Measurements from ENCODE around the gene SLC17A3. TPM values are rescaled to one million over a fixed set of nuclear protein-coding genes. Genes with fewer than 3 reads are reported as not detected.

SLC17A3 gene
- total RNA-seq, 4 donors from 2014 or later: not detected

DNA sequence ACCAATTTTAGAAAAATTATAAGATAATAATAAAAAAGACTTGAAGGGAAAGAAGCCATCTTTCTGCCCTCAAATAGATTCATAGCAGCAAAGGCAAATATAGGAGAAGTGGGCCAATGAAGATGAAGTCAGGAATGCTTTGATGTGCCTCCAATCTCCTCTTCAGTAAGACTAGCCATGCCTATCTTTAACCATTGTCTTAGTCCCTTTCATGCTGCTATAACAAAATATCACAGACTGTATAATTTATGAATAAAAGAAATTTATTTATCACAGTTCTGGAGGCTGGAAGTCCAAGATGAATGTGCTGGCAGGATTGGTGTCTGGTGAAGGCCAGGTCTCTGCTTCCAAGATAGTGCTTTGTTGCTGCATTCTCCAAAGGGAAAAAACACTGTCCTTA lies 18.8 kb upstream of the SLC17A3 start:
- no peaks in the 10 kb centered on the region for H3K27me3 ChIP-seq
- H3K27ac ChIP-seq: no peak overlapping the region
- H3K36me3 ChIP-seq: no peaks in the 10 kb centered on the region
- H3K4me1 ChIP-seq: no peaks in the 10 kb centered on the region
- H3K4me3 ChIP-seq (replicated peaks in 1 of 3): no peak overlapping the region
- H3K9me3 ChIP-seq: no peaks in the 10 kb centered on the region
- intact Hi-C loops (cut with DNase I): no loop called here
- TF ChIP-seq, protein P1, sequence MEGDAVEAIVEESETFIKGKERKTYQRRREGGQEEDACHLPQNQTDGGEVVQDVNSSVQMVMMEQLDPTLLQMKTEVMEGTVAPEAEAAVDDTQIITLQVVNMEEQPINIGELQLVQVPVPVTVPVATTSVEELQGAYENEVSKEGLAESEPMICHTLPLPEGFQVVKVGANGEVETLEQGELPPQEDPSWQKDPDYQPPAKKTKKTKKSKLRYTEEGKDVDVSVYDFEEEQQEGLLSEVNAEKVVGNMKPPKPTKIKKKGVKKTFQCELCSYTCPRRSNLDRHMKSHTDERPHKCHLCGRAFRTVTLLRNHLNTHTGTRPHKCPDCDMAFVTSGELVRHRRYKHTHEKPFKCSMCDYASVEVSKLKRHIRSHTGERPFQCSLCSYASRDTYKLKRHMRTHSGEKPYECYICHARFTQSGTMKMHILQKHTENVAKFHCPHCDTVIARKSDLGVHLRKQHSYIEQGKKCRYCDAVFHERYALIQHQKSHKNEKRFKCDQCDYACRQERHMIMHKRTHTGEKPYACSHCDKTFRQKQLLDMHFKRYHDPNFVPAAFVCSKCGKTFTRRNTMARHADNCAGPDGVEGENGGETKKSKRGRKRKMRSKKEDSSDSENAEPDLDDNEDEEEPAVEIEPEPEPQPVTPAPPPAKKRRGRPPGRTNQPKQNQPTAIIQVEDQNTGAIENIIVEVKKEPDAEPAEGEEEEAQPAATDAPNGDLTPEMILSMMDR (IDR thresholded peaks at IDR 0.05): no peak
- no peak for TF ChIP-seq POLR2A (IDR thresholded peaks at IDR 0.05)
- no peak for DNase-seq

DNA sequence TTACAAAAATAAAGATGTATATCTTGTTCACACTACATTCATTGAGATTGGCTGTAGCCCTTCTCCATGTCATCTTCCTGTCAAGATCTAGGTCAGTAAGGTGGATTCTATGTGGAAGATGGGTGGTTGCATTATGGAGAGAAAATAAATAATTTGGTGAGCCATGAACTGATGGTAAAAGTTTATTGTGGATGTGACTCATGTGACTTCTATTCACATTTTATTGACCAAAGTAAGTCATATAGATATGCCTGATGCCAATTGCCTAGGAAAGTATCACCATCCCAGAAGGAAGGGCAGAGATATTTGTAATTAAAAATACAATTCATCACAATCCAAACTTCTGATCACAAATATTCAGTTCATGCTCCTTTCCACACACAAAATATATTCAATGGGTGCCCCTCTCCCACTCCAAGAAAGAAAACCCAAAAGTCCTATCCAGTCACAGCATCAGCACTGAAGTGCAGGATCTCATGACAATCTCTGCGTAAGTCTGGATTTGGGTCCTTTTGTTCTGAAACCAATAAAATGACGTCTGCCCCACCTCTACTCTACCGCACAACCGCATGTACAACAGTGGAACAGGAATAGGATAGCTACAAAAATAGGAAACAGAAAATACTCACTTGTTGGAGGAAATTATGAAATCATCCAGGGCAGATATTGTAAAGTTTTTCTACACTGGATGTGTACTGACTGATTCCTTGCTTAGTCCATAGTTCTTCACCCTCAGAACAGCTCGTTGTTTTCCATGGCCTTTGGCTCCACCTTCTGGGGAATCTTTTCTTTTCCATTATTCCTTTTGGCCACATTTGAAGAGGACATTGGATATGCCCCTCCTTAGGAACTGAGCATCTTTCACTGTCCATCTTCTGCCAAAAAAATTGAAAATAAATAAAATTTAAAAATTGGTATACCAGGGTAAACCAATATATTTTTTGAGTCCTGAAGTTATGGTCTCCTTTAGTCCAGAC lies 16.1 kb upstream of the SLC17A3 start:
- no peaks in the 10 kb centered on the region for H3K9me3 ChIP-seq
- DNase-seq: peak; percentile 7 to 36
- H3K4me1 ChIP-seq: no peaks in the 10 kb centered on the region
- H3K4me3 ChIP-seq (replicated peaks in 1 of 3): no peak overlapping the region
- intact Hi-C loops (cut with DNase I): loop anchor here (5.0 kb wide), 1 partner anchor 103 kb away; no protein-coding TSS in a partner anchor
- no peaks in the 10 kb centered on the region for H3K36me3 ChIP-seq
- 62 to 70% methylated on average over 5 of the region's 5 CpGs for WGBS, 2 donors
- H3K27ac ChIP-seq: no peak overlapping the region
- H3K27me3 ChIP-seq: no peaks in the 10 kb centered on the region
- no peak for TF ChIP-seq POLR2A (IDR thresholded peaks at IDR 0.05)
- TF ChIP-seq, protein P1 (IDR thresholded peaks at IDR 0.05): peak in 5 of 6 experiments; percentile 26 to 71 (median 54)

DNA sequence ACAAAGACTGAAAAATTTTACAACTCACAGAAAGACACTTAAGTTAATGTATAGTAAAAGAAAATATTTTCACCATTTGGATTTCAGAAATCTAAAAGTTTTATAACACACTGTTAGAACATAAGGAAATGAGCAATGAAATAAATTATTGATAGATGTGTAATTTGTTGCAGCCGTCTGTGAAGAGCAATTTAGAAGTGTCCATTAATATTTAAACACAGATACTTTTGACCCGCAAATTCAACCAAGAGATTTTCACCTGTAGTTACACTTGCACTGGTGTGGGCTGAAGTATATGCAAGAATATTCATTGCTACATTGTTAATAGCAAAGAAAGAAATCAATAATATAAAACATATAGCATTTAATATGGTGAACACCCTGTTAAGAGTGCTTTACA lies 14.6 kb upstream of the SLC17A3 start:
- no peak overlapping the region for H3K4me3 ChIP-seq (replicated peaks in 1 of 3)
- no peak for DNase-seq
- no peaks in the 10 kb centered on the region for H3K9me3 ChIP-seq
- intact Hi-C loops (cut with DNase I): loop anchor here (5.0 kb wide), 1 partner anchor 101 kb away; no protein-coding TSS in a partner anchor
- H3K4me1 ChIP-seq: no peaks in the 10 kb centered on the region
- H3K27me3 ChIP-seq: no peaks in the 10 kb centered on the region
- no peak overlapping the region for H3K27ac ChIP-seq
- no peaks in the 10 kb centered on the region for H3K36me3 ChIP-seq
- 84 to 93% methylated on average over 2 of the region's 2 CpGs for WGBS, 2 donors
- TF ChIP-seq POLR2A (IDR thresholded peaks at IDR 0.05): no peak
- TF ChIP-seq, protein P1 (IDR thresholded peaks at IDR 0.05): no peak

DNA sequence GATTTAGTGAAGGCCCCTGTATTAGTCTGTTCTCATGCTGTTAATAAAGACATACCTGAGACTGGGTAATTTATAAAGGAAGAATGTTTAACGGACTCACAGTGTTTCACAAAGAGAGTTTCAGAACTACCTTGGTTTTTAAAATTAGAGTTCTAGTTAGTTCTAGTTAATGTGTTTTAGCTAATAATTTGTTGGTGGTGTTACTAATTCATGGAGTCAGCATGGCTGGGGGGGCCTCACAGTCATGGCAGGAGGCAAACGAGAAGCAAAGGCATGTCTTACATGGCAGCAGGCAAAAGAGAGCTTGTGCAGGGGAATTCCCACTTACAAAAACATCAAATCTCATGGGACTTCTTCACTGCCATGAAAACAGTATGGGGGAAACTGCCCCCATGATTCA lies 12.0 kb upstream of the SLC17A3 start:
- intact Hi-C loops (cut with DNase I): loop anchor here (5.0 kb wide), 1 partner anchor 99 kb away; no protein-coding TSS in a partner anchor
- 92 to 96% methylated on average over 2 of the region's 2 CpGs for WGBS, 2 donors

More for the DNA sequence above, 12.0 kb upstream of the SLC17A3 start:
- Histone ChIP-seq H3K27ac (no peak overlapping the region), H3K9me3 (no peaks in the 10 kb centered on the region), H3K4me3 (replicated peaks in 1 of 3) (no peak overlapping the region), H3K36me3 (no peaks in the 10 kb centered on the region), H3K4me1 (no peaks in the 10 kb centered on the region), H3K27me3 (no peaks in the 10 kb centered on the region)
- TF ChIP-seq, protein P1 (IDR thresholded peaks at IDR 0.05): no peak
- no peak for TF ChIP-seq POLR2A (IDR thresholded peaks at IDR 0.05)
- no peak for DNase-seq
